HCT116 (cell line): ENCODE data around the gene NLRP11. TPM values are rescaled to one million over a fixed set of nuclear protein-coding genes. Genes with fewer than 3 reads are reported as not detected.

ENCODE experiments used
- ATAC-seq: fragments of 200-7000 bp; cut with Tn5 transposase; 2 replicates; pipeline ENCODE4 v1.9.1; 2020; ENCODE audit warnings: mild to moderate bottlenecking, moderate library complexity
- BruUV-seq: library from RNA; stranded (reverse); fragments of 400-500 nt; replicated peaks from 2 replicates; lab custom pipeline; 2021; lab: Mats Ljungman, UMichigan
- CTCF ChIA-PET: fragments of 300-600 bp; sonication (Branson Sonifier 250); formaldehyde crosslinking; loops from one replicate; lab custom pipeline; 2021; ENCODE audit warnings: antibody characterized with exemption; lab: Charles Lee
- POLR2A ChIA-PET: fragments of 300-600, 350-600 bp; sonication (Branson Sonifier 250); formaldehyde crosslinking; loops from one replicate; lab custom pipeline; 2021; ENCODE audit warnings: antibody characterized with exemption; lab: Charles Lee
- RAD21 ChIA-PET, 2 experiments: fragments of 300-600 bp; sonication (Branson Sonifier 250); formaldehyde crosslinking; loops; one replicate each; lab custom pipeline; 2023; ENCODE audit warnings: low total read pairs in 2 of 2; ENCODE audit not compliant: uncharacterized antibody in 2 of 2, unreplicated experiment in 2 of 2, low non-redundant PET in 1 of 2; lab: Charles Lee
- DNase-seq: peaks from one replicate; pipeline ENCODE4 v3.0.0-alpha.2; 2010; ENCODE audit warnings: low read depth, low spot score
- H2AFZ ChIP-seq: fragments of 200-600 bp; shearing (Covaris generic), sonication (generic); 2 replicates; pipeline ENCODE4 v1.6.1; 2017; ENCODE audit warnings: low read depth, mixed run types, mixed read lengths, antibody characterized with exemption, low read length; ENCODE audit not compliant: poor library complexity, severe bottlenecking
- H3K27ac ChIP-seq: 2 replicates; pipeline ENCODE4 v1.5.1; 2012; ENCODE audit warnings: low read depth, low read length
- H3K27me3 ChIP-seq: fragments of 200-600 bp; sonication (generic); 2 replicates; pipeline ENCODE4 v1.6.1; 2016; ENCODE audit warnings: mixed run types, low read length, mixed read lengths; ENCODE audit not compliant: insufficient read depth
- H3K36me3 ChIP-seq, 2 experiments: fragments of 200-500 bp in 1 of 2; fragments of 200-600 bp in 1 of 2; sonication (Bioruptor generic) in 1 of 2; sonication (generic) in 1 of 2; 2 replicates each; pipeline versions ENCODE4 v1.5.1 to v1.6.1; 2014 to 2016; ENCODE audit warnings: low read length in 2 of 2, inconsistent platforms in 1 of 2, mixed read lengths in 1 of 2, mixed run types in 1 of 2; ENCODE audit not compliant: insufficient read depth in 2 of 2, control insufficient read depth in 1 of 2
- H3K4me1 ChIP-seq, 2 experiments: fragments of 200-600 bp in 1 of 2; sonication (generic) in 1 of 2; 2 replicates each; pipeline versions ENCODE4 v1.5.1 to v1.6.1; 2012 to 2017; ENCODE audit warnings: low read length in 2 of 2, inconsistent platforms in 1 of 2, mild to moderate bottlenecking in 1 of 2, mixed read lengths in 1 of 2, mixed run types in 1 of 2, moderate library complexity in 1 of 2; ENCODE audit not compliant: insufficient read depth in 2 of 2, control insufficient read depth in 1 of 2
- H3K4me2 ChIP-seq: fragments of 200-600 bp; sonication (generic); 2 replicates; pipeline ENCODE4 v1.6.1; 2017; ENCODE audit warnings: mixed run types, low read length, mixed read lengths
- H3K4me3 ChIP-seq, 2 experiments: fragments of 200-600 bp in 1 of 2; sonication (generic) in 1 of 2; replicated peaks in 1 of 2; 2 replicates each; pipeline ENCODE4 v1.5.1; 2011 to 2016; ENCODE audit warnings: low read length in 2 of 2, control low read depth in 1 of 2, low read depth in 1 of 2, mild to moderate bottlenecking in 1 of 2, mixed read lengths in 1 of 2, mixed run types in 1 of 2
- H3K79me2 ChIP-seq: fragments of 200-600 bp; sonication (generic); 2 replicates; pipeline ENCODE4 v1.6.1; 2017; ENCODE audit warnings: mild to moderate bottlenecking, mixed run types, low read length, moderate library complexity, mixed read lengths; ENCODE audit not compliant: insufficient read depth
- H3K9ac ChIP-seq: fragments of 200-600 bp; sonication (generic); 2 replicates; pipeline ENCODE4 v1.6.1; 2016; ENCODE audit warnings: low read length, mixed read lengths
- H3K9me2 ChIP-seq: fragments of 200-600 bp; sonication (generic), shearing (Covaris generic); 2 replicates; pipeline ENCODE4 v1.6.1; 2017; ENCODE audit warnings: mixed run types, mild to moderate bottlenecking, moderate library complexity; ENCODE audit not compliant: insufficient read depth
- H3K9me3 ChIP-seq, 2 experiments: fragments of 200-500 bp in 1 of 2; fragments of 200-600 bp in 1 of 2; sonication (Bioruptor generic) in 1 of 2; sonication (generic) in 1 of 2; 2 replicates each; pipeline ENCODE4 v1.6.1; 2014 to 2017; ENCODE audit warnings: low read length in 2 of 2, mixed read lengths in 2 of 2, inconsistent platforms in 1 of 2, low read depth in 1 of 2, mild to moderate bottlenecking in 1 of 2, mixed run types in 1 of 2, moderate library complexity in 1 of 2; ENCODE audit not compliant: control insufficient read depth in 1 of 2, insufficient read depth in 1 of 2
- H4K20me1 ChIP-seq: fragments of 200-600 bp; sonication (generic), shearing (Covaris generic); 2 replicates; pipeline ENCODE4 v1.6.1; 2017; ENCODE audit warnings: mixed run types, mild to moderate bottlenecking, moderate library complexity; ENCODE audit not compliant: insufficient read depth
- CBX3 ChIP-seq: IDR thresholded peaks from 2 replicates; pipeline ENCODE4 v1.6.1; 2012; ENCODE audit warnings: low read depth
- CEBPB ChIP-seq: IDR thresholded peaks from 2 replicates; pipeline ENCODE4 v1.6.1; 2012; ENCODE audit warnings: low read depth
- ELF1 ChIP-seq: IDR thresholded peaks from 2 replicates; pipeline ENCODE4 v1.6.1; 2012; ENCODE audit warnings: low read depth, borderline replicate concordance
- FOSL1 ChIP-seq: IDR thresholded peaks from 2 replicates; pipeline ENCODE4 v1.6.1; 2012; ENCODE audit warnings: low read depth
- RAD21 ChIP-seq: IDR thresholded peaks from 2 replicates; pipeline ENCODE4 v1.6.1; 2012; ENCODE audit warnings: low read depth, mild to moderate bottlenecking
- REST ChIP-seq: IDR thresholded peaks from 2 replicates; pipeline ENCODE4 v1.6.1; 2012; ENCODE audit warnings: low read depth
- SRF ChIP-seq: IDR thresholded peaks from 2 replicates; pipeline ENCODE4 v1.6.1; 2012; ENCODE audit warnings: low read depth
- TCF7L2 ChIP-seq: IDR thresholded peaks from 2 replicates; pipeline ENCODE4 v1.7.0; 2011; ENCODE audit warnings: borderline replicate concordance, inconsistent platforms; ENCODE audit not compliant: insufficient read depth, insufficient read length; ENCODE audit errors: extremely low read depth
- YY1 ChIP-seq: IDR thresholded peaks from 2 replicates; pipeline ENCODE4 v1.6.1; 2011; ENCODE audit warnings: low read length, low read depth, moderate library complexity, mild to moderate bottlenecking; ENCODE audit not compliant: insufficient replicate concordance; ENCODE audit errors: extremely low read depth
- ZBTB33 ChIP-seq: IDR thresholded peaks from 2 replicates; pipeline ENCODE4 v1.6.1; 2011; ENCODE audit warnings: mild to moderate bottlenecking, low read length, moderate library complexity; ENCODE audit not compliant: insufficient replicate concordance; ENCODE audit errors: extremely low read depth
- ZFX ChIP-seq: fragments of 450-650 bp; IDR thresholded peaks from 2 replicates; pipeline ENCODE4 v1.6.1; 2017
- intact Hi-C: fragments of 100-400 bp; cut with micrococcal nuclease; formaldehyde crosslinking; loops from 2 replicates; pipeline ENCODE4 v1.10.0; 2022
- total RNA-seq: library from RNA; stranded (reverse); gene quantifications from one replicate; pipeline ENCODE4 v1.2.1, GENCODE V29; 2021; ENCODE audit not compliant: unreplicated experiment
- TF ChIP-seq, protein P1 (sequence below): IDR thresholded peaks from 2 replicates; pipeline ENCODE4 v1.6.1; 2012
- TF ChIP-seq, protein P2 (sequence below), 3 experiments: fragments of 200-600 bp in 1 of 3; sonication (generic) in 1 of 3; IDR thresholded peaks in 2 of 3; conservative IDR thresholded peaks in 1 of 3; 2 replicates each; pipeline ENCODE4 v1.5.1; 2012 to 2017; ENCODE audit warnings: low read depth in 2 of 3, low read length in 2 of 3, antibody characterized with exemption in 1 of 3, borderline replicate concordance in 1 of 3, control low read depth in 1 of 3, mild to moderate bottlenecking in 1 of 3, mixed read lengths in 1 of 3, mixed run types in 1 of 3, moderate library complexity in 1 of 3; ENCODE audit not compliant: insufficient read depth in 1 of 3

NLRP11 gene
- total RNA-seq, 1 experiment from 2014 or later: 0.86 TPM

- H3K4me3 ChIP-seq: no peak overlapping the region
- no peak overlapping the region for H3K27ac ChIP-seq
- H3K79me2 ChIP-seq: no peaks in the 10 kb centered on the region
- H4K20me1 ChIP-seq: no peaks in the 10 kb centered on the region
- intact Hi-C loops: no loop called here
- H3K4me2 ChIP-seq: no peak overlapping the region
- DNase-seq: no peak
- H3K36me3 ChIP-seq: no peaks in the 10 kb centered on the region
- H2AFZ ChIP-seq: no peak overlapping the region
- no peaks in the 10 kb centered on the region for H3K27me3 ChIP-seq
- ATAC-seq: no peak
- POLR2A ChIA-PET: no interaction called here
- H3K4me1 ChIP-seq: no peaks in the 10 kb centered on the region
- H3K9me3 ChIP-seq: no peaks in the 10 kb centered on the region
- RAD21 ChIA-PET: no interaction called here
- CTCF ChIA-PET: no interaction called here
- H3K9me2 ChIP-seq: no peaks in the 10 kb centered on the region
- BruUV-seq: no TSS peak
- TF ChIP-seq ZBTB33 (no peak), CEBPB (no peak)
- H3K9ac ChIP-seq: no peak overlapping the region
Measured at GRCh38 chr19:55855160-55855559, 23.4 kb upstream of the NLRP11 start.

GRCh38 chr19:55838906-55839305 is 7.1 kb upstream of the NLRP11 start:
- no peaks in the 10 kb centered on the region for H3K9me3 ChIP-seq
- intact Hi-C loops: no loop called here
- H3K27ac ChIP-seq: no peak overlapping the region
- no peaks in the 10 kb centered on the region for H3K9me2 ChIP-seq
- TF ChIP-seq ZFX (no peak), FOSL1 (no peak), CBX3 (no peak), YY1 (no peak), TCF7L2 (no peak), ELF1 (no peak), REST (no peak), SRF (no peak), RAD21 (no peak)
- TF ChIP-seq, protein P1, sequence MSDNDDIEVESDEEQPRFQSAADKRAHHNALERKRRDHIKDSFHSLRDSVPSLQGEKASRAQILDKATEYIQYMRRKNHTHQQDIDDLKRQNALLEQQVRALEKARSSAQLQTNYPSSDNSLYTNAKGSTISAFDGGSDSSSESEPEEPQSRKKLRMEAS: no peak
- TF ChIP-seq, protein P2, sequence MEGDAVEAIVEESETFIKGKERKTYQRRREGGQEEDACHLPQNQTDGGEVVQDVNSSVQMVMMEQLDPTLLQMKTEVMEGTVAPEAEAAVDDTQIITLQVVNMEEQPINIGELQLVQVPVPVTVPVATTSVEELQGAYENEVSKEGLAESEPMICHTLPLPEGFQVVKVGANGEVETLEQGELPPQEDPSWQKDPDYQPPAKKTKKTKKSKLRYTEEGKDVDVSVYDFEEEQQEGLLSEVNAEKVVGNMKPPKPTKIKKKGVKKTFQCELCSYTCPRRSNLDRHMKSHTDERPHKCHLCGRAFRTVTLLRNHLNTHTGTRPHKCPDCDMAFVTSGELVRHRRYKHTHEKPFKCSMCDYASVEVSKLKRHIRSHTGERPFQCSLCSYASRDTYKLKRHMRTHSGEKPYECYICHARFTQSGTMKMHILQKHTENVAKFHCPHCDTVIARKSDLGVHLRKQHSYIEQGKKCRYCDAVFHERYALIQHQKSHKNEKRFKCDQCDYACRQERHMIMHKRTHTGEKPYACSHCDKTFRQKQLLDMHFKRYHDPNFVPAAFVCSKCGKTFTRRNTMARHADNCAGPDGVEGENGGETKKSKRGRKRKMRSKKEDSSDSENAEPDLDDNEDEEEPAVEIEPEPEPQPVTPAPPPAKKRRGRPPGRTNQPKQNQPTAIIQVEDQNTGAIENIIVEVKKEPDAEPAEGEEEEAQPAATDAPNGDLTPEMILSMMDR (IDR thresholded peaks at IDR 0.05 in 2 of 3, conservative IDR thresholded peaks at IDR 0.05 in 1 of 3; ENCODE audit: borderline replicate concordance in 1 of 3, insufficient read depth in 1 of 3, low read depth in 2 of 3, low read length in 2 of 3): no peak
- no peak overlapping the region for H3K4me3 ChIP-seq
- no TSS peak for BruUV-seq
- no peak overlapping the region for H3K9ac ChIP-seq
- no peaks in the 10 kb centered on the region for H3K79me2 ChIP-seq
- H3K4me2 ChIP-seq: no peak overlapping the region
- no peaks in the 10 kb centered on the region for H3K4me1 ChIP-seq
- ChIA-PET CTCF (no interaction called here), RAD21 (no interaction called here), POLR2A (no interaction called here)
- no peaks in the 10 kb centered on the region for H3K36me3 ChIP-seq
- H3K27me3 ChIP-seq: 0 out of 2 replicates have a peak, but pooled peaks cover 2% of the 10 kb centered on the region
- ATAC-seq (no peak), DNase-seq (no peak)
- H4K20me1 ChIP-seq: no peaks in the 10 kb centered on the region
- no peak overlapping the region for H2AFZ ChIP-seq
